Left lung (tissue), 10 donors: ENCODE results near the gene TFCP2L1. TPM values are rescaled to one million over a fixed set of nuclear protein-coding genes. Genes with fewer than 3 reads are reported as not detected.

ENCODE experiments used
- ATAC-seq: fragments of 200-7000 bp; cut with Tn5 transposase; one replicate; pipeline ENCODE4 v1.9.1; 2020; ENCODE audit warnings: moderate library complexity
- DNase-seq, 4 donors: peaks; one replicate each; pipeline ENCODE4 v3.0.0-alpha.2; 2013 to 2020
- H3K27ac ChIP-seq, 2 donors: fragments of 200-600 bp; sonication (generic) in 1 of 2; one replicate each; pipeline versions ENCODE4 v1.5.0 to v1.8.0; 2020 to 2021
- H3K27me3 ChIP-seq, 2 donors: fragments of 200-600 bp; sonication (generic) in 1 of 2; one replicate each; pipeline versions ENCODE4 v1.5.0 to v1.8.0; 2020 to 2021
- H3K36me3 ChIP-seq, 2 donors: fragments of 200-600 bp; sonication (generic) in 1 of 2; one replicate each; pipeline versions ENCODE4 v1.5.0 to v1.8.0; 2020 to 2021
- H3K4me1 ChIP-seq, 2 donors: fragments of 200-600 bp; one replicate each; pipeline ENCODE4 v1.8.0; 2021
- H3K4me3 ChIP-seq, 2 donors: fragments of 200-600 bp; sonication (generic) in 1 of 2; one replicate each; pipeline versions ENCODE4 v1.5.0 to v1.8.0; 2020 to 2021; ENCODE audit warnings: mild to moderate bottlenecking in 1 of 2
- H3K9me3 ChIP-seq, 2 donors: fragments of 200-600 bp; sonication (generic) in 1 of 2; one replicate each; pipeline versions ENCODE4 v1.5.0 to v1.8.0; 2020 to 2021
- CTCF ChIP-seq, 2 donors: fragments of 200-600 bp; sonication (generic) in 1 of 2; IDR thresholded peaks; one replicate each; pipeline versions ENCODE4 v1.5.0 to v1.8.0; 2021; ENCODE audit warnings: antibody characterized with exemption in 2 of 2
- intact Hi-C, 2 donors: fragments of 100-400 bp; cut with DNase I; formaldehyde crosslinking; loops; one replicate each; pipeline versions ENCODE4 v1.11.2 to v1.14.2; 2022
- polyA plus RNA-seq, 6 donors: library from polyadenylated mRNA; unstranded; fragments of 120-200 nt; gene quantifications; one replicate each; pipeline ENCODE4 v1.2.1, GENCODE V29; 2013; ENCODE audit not compliant: insufficient read length in 6 of 6
- total RNA-seq, 2 donors: library from RNA; stranded (reverse); fragmentation: NEBNext Ultra II Directional; extraction: Animal tissue kit (Norgen Biotek cat#: 25700); gene quantifications; one replicate each; pipeline ENCODE4 v1.2.1, GENCODE V29; 2021
- donor health status: DM: no; HTN: yes; CAD: no.
- donor health status: DM: no; HTN: no; CAD: no.

TFCP2L1 gene
- total and polyA plus RNA-seq, 8 donors = 3.5 to 32.5 (median 4.6) TPM

- peaks cover 0 to 15% of the 10 kb centered on the region in 2 donors for H3K27me3 ChIP-seq
- intact Hi-C loops = no loop called here
- DNase-seq (no peak), ATAC-seq (no peak)
- no peak overlapping the region for H3K4me3 ChIP-seq
- H3K9me3 ChIP-seq = no peaks in the 10 kb centered on the region
- no peak for TF ChIP-seq CTCF (IDR thresholded peaks at IDR 0.05)
- H3K4me1 ChIP-seq = no peaks in the 10 kb centered on the region
- H3K36me3 ChIP-seq = peaks cover 0 to 28% of the 10 kb centered on the region in 2 donors
- H3K27ac ChIP-seq = no peak overlapping the region
Observed at GRCh38 chr2:121238828-121239227, 46.2 kb downstream of the TFCP2L1 start.

GRCh38 chr2:121237980-121238665 lies 46.9 kb downstream of the TFCP2L1 start:
- Histone ChIP-seq H3K9me3 (no peaks in the 10 kb centered on the region), H3K27ac (no peak overlapping the region), H3K36me3 (peaks cover 0 to 30% of the 10 kb centered on the region in 2 donors), H3K4me3 (no peak overlapping the region), H3K4me1 (no peaks in the 10 kb centered on the region), H3K27me3 (peaks cover 0 to 15% of the 10 kb centered on the region in 2 donors)
- intact Hi-C loops = no loop called here
- no peak for ATAC-seq
- DNase-seq = no peak
- TF ChIP-seq CTCF (IDR thresholded peaks at IDR 0.05) = no peak

- Histone ChIP-seq H3K4me3 (no peak overlapping the region), H3K27me3 (peaks cover 0 to 15% of the 10 kb centered on the region in 2 donors), H3K36me3 (peaks cover 0 to 30% of the 10 kb centered on the region in 2 donors), H3K9me3 (no peaks in the 10 kb centered on the region), H3K4me1 (no peaks in the 10 kb centered on the region), H3K27ac (no peak overlapping the region)
- no peak for TF ChIP-seq CTCF (IDR thresholded peaks at IDR 0.05)
- ATAC-seq (no peak), DNase-seq (no peak)
- intact Hi-C loops = no loop called here
Observed at GRCh38 chr2:121237336-121237979, 47.5 kb downstream of the TFCP2L1 start.

- Histone ChIP-seq H3K27ac (no peak overlapping the region), H3K27me3 (peaks cover 0 to 15% of the 10 kb centered on the region in 2 donors), H3K9me3 (no peaks in the 10 kb centered on the region), H3K36me3 (peaks cover 0 to 33% of the 10 kb centered on the region in 2 donors), H3K4me3 (no peak overlapping the region), H3K4me1 (no peaks in the 10 kb centered on the region)
- TF ChIP-seq CTCF (IDR thresholded peaks at IDR 0.05) = no peak
- no peak for DNase-seq
- ATAC-seq = no peak
- intact Hi-C loops = no loop called here
Observed at GRCh38 chr2:121236650-121237180, 48.3 kb downstream of the TFCP2L1 start.

GRCh38 chr2:121236101-121236640 lies 48.8 kb downstream of the TFCP2L1 start:
- Histone ChIP-seq H3K9me3 (no peaks in the 10 kb centered on the region), H3K4me1 (no peaks in the 10 kb centered on the region), H3K27me3 (peaks cover 0 to 15% of the 10 kb centered on the region in 2 donors), H3K27ac (no peak overlapping the region), H3K36me3 (peaks cover 0 to 38% of the 10 kb centered on the region in 2 donors), H3K4me3 (no peak overlapping the region)
- DNase-seq (no peak), ATAC-seq (no peak)
- intact Hi-C loops = no loop called here
- TF ChIP-seq CTCF (IDR thresholded peaks at IDR 0.05) = no peak
